ES-I3 (cell line): ENCODE data around the gene LRRK1.

ENCODE experiments used
- H3K36me3 ChIP-seq: 2 replicates; pipeline ENCODE4 v1.6.1; 2013; ENCODE audit warnings: mild to moderate bottlenecking, low read length, control low read depth, moderate library complexity; ENCODE audit not compliant: insufficient read depth
- H3K4me1 ChIP-seq: 2 replicates; pipeline ENCODE4 v1.6.1; 2013; ENCODE audit warnings: mild to moderate bottlenecking, control low read depth, low read length; ENCODE audit not compliant: insufficient read depth
- H3K9ac ChIP-seq: 2 replicates; pipeline ENCODE4 v1.6.1; 2013; ENCODE audit warnings: low read depth, mild to moderate bottlenecking, low read length, moderate library complexity
- H3K9me3 ChIP-seq: 2 replicates; pipeline ENCODE4 v1.6.1; 2013; ENCODE audit warnings: mild to moderate bottlenecking, low read length, moderate library complexity; ENCODE audit not compliant: control insufficient read depth, insufficient read depth

The LRRK1 gene

DNA sequence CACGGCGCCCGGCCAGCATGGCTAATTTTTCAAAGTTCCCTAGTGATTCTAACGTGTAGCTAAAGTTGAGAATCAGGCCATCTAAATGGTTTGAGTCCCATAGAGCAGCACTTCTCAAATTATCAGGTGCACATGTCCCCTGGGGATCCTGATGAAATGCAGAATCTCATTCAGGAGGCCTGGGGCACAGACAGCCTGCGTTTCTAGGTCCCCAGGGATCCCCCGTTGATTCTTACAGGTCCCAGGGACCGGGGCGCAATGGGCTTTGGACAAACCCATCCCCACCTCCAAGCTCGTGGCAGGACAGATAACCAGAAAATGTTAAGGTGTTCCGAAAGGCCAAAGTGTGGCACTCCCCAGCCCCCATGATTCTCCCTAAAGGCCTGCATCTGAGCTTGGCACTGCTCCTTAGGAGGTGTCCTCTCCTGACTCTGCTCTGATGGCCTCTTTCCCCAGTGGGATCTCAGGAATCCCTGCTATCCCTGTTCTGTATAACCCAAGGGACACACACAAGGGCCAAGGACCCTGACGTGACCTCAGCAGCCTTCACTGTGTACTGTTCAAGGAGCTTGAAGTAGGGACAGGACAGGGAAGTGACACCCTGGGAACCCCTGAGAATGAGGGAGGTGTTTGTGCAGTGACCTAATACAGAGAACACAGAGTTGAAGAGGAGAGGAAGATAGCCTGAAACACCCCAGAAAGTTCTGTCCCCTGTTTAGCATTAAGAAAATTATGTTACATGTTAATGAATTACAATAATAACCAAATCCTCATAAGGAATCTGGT is 8.0 kb downstream of the LRRK1 start:
- H3K9me3 ChIP-seq: no peaks in the 10 kb centered on the region
- no peaks in the 10 kb centered on the region; the same call in 1 of the 2 replicates for H3K4me1 ChIP-seq
- H3K9ac ChIP-seq: no peak overlapping the region
- no peaks in the 10 kb centered on the region for H3K36me3 ChIP-seq

- Histone ChIP-seq H3K9ac (no peak overlapping the region), H3K9me3 (no peaks in the 10 kb centered on the region), H3K4me1 (peaks cover 9% of the 10 kb centered on the region; the same call in 1 of the 2 replicates), H3K36me3 (no peaks in the 10 kb centered on the region)
These were observed 9.6 kb downstream of the LRRK1 start for GRCh38 chr15:100928632-100929280.

- no peaks in the 10 kb centered on the region for H3K9me3 ChIP-seq
- H3K4me1 ChIP-seq: peaks cover 9% of the 10 kb centered on the region; the same call in 1 of the 2 replicates
- H3K36me3 ChIP-seq: no peaks in the 10 kb centered on the region
- H3K9ac ChIP-seq: no peak overlapping the region
These were observed 10.5 kb downstream of the LRRK1 start for GRCh38 chr15:100929641-100930042.

GRCh38 chr15:100930306-100930848 is 11.2 kb downstream of the LRRK1 start:
- H3K9me3 ChIP-seq: no peaks in the 10 kb centered on the region
- H3K36me3 ChIP-seq: no peaks in the 10 kb centered on the region
- peaks cover 9% of the 10 kb centered on the region; the same call in 1 of the 2 replicates for H3K4me1 ChIP-seq
- H3K9ac ChIP-seq: no peak overlapping the region

DNA sequence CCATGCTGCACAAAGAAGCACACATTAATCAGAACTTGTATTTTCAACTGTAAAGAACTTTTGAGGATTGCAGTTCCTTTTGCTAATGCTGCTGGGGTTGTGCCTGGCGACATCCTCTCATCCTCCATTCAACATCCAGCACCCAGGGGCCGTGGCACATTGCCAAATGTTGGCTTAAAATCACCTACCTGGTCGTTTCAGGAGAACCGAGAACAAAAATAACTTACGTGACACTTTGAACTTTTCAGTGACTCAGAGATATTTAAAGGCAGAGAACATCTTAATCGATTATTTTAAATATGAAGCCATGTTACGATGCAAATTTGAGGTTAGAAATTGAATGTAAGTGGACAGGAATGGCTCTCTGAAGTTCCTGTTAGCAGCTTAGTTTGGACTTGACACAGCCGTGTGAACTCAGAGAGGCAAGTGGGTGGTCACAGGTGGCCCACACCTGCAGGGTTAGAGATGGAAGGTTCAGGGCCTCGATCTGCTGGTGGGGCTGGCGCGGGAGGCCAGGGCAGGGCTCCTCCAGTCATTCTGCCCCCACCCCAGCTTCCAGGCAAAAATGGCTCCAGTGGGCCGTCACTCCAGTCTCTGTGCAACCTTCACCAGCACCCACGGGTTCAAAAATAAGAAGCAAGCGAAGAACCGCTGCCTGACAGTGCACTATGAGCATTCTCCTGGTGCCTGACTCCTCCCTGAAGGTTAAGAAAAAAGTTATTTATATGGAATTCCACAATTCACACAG is 12.2 kb downstream of the LRRK1 start:
- H3K36me3 ChIP-seq: no peaks in the 10 kb centered on the region
- H3K9ac ChIP-seq: no peak overlapping the region
- H3K9me3 ChIP-seq: no peaks in the 10 kb centered on the region
- H3K4me1 ChIP-seq: peaks cover 9% of the 10 kb centered on the region; the same call in 1 of the 2 replicates

- Histone ChIP-seq H3K4me1 (peaks cover 9% of the 10 kb centered on the region; the same call in 1 of the 2 replicates), H3K36me3 (no peaks in the 10 kb centered on the region), H3K9ac (no peak overlapping the region), H3K9me3 (no peaks in the 10 kb centered on the region)
These were observed 13.7 kb downstream of the LRRK1 start for GRCh38 chr15:100932676-100933348.

DNA sequence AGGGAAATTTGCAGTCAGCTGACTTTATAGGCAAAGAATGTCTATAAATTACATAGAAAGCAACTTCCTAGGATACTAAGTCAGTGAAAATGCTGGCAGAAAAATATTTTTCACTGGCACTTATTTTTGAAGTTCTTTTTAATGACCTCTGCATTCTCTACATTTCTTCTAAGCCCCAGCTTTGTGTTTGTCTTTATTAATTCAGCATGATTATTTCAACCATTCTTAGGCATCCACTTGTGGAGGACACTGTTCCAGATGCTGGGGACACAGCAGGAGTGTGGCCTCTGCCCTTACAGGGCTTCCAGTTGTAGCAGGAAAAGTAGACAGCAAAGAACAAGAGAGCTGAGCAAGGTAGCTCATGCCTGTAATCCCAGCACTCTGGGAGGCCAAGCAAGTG is 15.0 kb downstream of the LRRK1 start:
- Histone ChIP-seq H3K36me3 (no peaks in the 10 kb centered on the region), H3K4me1 (peaks cover 9% of the 10 kb centered on the region; the same call in 1 of the 2 replicates), H3K9me3 (no peaks in the 10 kb centered on the region), H3K9ac (no peak overlapping the region)

DNA sequence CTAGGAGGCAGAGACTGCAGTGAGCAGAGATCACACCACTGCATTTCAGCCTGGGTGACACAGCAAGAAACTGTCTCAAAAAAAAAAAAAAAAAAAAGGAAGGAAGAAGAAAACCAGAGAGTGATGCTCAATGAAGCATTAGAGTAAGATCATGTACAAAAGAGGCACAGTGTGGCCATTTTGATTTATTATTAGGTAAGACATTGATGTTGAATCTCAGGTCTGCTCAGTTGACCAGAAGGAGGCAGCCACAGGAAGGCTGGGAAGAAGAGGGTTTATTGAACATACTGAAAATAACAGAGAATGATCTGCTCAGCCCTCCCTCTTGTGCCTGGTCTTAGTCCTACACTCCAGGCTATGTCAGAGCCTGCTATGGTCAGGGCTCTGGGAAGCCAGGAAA is 15.6 kb downstream of the LRRK1 start:
- Histone ChIP-seq H3K9me3 (no peaks in the 10 kb centered on the region), H3K4me1 (peaks cover 9% of the 10 kb centered on the region; the same call in 1 of the 2 replicates), H3K9ac (no peak overlapping the region), H3K36me3 (no peaks in the 10 kb centered on the region)

DNA sequence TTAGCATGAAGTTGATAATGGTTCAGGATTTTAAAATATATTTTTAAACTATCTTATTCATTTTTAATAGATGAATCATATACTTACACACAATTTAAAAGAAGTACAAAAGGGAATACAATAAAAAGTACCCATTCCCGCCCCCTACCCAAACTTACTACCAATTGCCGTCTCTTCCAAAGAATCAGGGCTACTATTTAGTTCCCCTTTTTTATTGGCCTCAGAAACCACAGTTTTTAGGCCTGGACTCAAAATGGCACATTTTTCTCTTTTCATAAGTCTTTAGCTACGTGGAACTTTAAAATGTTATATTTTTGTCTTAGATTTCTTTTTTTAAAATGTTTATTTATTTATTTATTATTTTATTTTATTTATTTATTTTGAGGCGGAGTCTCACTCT is 18.0 kb downstream of the LRRK1 start:
- peaks cover 9% of the 10 kb centered on the region; the same call in 1 of the 2 replicates for H3K4me1 ChIP-seq
- H3K36me3 ChIP-seq: no peaks in the 10 kb centered on the region
- no peaks in the 10 kb centered on the region for H3K9me3 ChIP-seq
- no peak overlapping the region for H3K9ac ChIP-seq

DNA sequence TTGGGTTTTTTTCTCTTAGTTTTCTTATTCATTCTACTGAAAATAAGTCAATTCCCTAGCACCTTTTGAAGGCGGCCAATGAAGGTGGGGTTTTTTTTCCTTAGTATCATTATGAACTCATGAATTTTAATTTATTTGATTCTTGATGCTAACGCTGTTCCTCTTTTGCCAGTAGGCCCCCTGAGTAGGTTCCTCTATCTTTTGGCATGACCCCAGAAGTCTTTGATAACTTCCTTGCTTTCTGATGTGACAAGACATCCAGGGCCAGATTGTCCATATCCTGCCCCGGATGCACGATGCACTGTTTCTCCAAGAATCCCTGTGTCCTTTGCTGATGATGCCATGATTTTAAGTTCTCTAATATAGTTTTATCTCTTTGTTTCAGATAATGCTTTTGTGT is 20.6 kb downstream of the LRRK1 start:
- no peaks in the 10 kb centered on the region for H3K4me1 ChIP-seq
- no peaks in the 10 kb centered on the region for H3K9me3 ChIP-seq
- no peak overlapping the region for H3K9ac ChIP-seq
- no peaks in the 10 kb centered on the region for H3K36me3 ChIP-seq

- Histone ChIP-seq H3K9ac (no peak overlapping the region), H3K4me1 (no peaks in the 10 kb centered on the region), H3K9me3 (no peaks in the 10 kb centered on the region), H3K36me3 (no peaks in the 10 kb centered on the region)
These were observed 21.7 kb downstream of the LRRK1 start for GRCh38 chr15:100940767-100941379.

- Histone ChIP-seq H3K9ac (no peak overlapping the region), H3K4me1 (no peaks in the 10 kb centered on the region), H3K9me3 (no peaks in the 10 kb centered on the region), H3K36me3 (no peaks in the 10 kb centered on the region)
These were observed 22.4 kb downstream of the LRRK1 start for GRCh38 chr15:100941536-100941935.

- no peaks in the 10 kb centered on the region for H3K36me3 ChIP-seq
These were observed 23.7 kb downstream of the LRRK1 start for GRCh38 chr15:100942656-100943425.

More at GRCh38 chr15:100942656-100943425, 23.7 kb downstream of the LRRK1 start:
- Histone ChIP-seq H3K9ac (no peak overlapping the region), H3K9me3 (no peaks in the 10 kb centered on the region), H3K4me1 (no peaks in the 10 kb centered on the region)
